ENCODE measurements around the gene LRMDA.
A peak's percentile ranks its signal among the peaks of the same experiment; 100 is the strongest.

Gene LRMDA

DNA sequence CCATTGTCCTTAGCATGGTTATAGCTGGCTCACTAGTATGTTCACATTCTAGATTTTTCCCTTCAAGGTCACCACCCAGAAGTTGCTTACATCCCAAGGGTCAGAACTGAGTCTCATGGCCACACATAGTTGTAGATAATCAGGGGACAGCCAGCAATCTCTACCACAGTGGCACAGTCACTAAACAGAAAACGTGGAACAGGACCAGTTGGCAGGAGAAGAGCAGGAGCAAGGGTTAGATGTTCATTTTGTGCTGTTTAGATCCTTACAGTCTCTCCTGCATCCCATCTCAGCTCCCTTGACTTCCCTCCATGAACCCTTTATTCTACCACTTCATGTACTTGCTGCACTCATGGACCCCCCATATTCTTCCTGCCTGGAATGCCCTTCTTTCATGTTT, 73.9 kb downstream of the LRMDA start:
- no peak overlapping the region for H3K4me3 ChIP-seq (ENCODE audit: low read depth, low read length)
- in situ Hi-C loops (cut with HindIII; ENCODE audit: low sequenced_read_pairs) = no loop called here
- no peak for DNase-seq (ENCODE audit: low read depth, low spot score)
- TF ChIP-seq, protein P1, sequence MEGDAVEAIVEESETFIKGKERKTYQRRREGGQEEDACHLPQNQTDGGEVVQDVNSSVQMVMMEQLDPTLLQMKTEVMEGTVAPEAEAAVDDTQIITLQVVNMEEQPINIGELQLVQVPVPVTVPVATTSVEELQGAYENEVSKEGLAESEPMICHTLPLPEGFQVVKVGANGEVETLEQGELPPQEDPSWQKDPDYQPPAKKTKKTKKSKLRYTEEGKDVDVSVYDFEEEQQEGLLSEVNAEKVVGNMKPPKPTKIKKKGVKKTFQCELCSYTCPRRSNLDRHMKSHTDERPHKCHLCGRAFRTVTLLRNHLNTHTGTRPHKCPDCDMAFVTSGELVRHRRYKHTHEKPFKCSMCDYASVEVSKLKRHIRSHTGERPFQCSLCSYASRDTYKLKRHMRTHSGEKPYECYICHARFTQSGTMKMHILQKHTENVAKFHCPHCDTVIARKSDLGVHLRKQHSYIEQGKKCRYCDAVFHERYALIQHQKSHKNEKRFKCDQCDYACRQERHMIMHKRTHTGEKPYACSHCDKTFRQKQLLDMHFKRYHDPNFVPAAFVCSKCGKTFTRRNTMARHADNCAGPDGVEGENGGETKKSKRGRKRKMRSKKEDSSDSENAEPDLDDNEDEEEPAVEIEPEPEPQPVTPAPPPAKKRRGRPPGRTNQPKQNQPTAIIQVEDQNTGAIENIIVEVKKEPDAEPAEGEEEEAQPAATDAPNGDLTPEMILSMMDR (IDR thresholded peaks at IDR 0.05; ENCODE audit: low read depth, low read length) = no peak

DNA sequence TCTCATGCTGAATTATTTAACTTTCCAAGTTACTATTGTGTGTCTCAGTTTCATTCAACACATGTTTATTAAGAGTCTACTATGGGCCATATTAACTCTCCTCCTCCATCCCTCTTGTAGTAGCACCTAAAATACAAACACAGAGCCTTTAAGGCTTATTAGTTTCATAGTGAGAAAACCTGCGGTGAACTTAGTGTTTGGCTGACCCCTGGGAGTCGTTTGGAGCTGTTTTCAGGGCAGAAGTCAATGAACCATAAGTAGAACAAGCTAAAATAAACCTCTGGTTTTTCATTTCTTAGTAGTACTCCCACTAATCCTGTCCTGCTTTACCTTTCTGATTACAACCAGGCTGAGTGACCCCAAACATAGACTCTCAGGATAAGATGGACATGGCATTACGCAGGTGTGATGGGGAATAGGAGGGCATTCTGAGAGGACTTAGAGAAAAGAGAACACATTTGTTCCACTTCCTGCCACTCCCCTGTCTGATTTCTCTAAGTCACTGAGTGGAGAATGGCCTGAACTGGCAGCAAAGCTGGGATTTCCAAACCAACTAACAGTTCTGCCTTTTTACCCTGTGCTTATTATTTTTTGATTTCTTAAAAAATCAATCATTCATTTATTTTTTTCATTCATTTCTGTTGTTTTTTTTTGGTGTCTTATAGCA, 74.5 kb downstream of the LRMDA start:
- TF ChIP-seq, protein P1 (IDR thresholded peaks at IDR 0.05; ENCODE audit: low read depth, low read length) = no peak
- no peak for DNase-seq (ENCODE audit: low read depth, low spot score)
- in situ Hi-C loops (cut with HindIII; ENCODE audit: low sequenced_read_pairs) = no loop called here
- no peak overlapping the region for H3K4me3 ChIP-seq (ENCODE audit: low read depth, low read length)

DNA sequence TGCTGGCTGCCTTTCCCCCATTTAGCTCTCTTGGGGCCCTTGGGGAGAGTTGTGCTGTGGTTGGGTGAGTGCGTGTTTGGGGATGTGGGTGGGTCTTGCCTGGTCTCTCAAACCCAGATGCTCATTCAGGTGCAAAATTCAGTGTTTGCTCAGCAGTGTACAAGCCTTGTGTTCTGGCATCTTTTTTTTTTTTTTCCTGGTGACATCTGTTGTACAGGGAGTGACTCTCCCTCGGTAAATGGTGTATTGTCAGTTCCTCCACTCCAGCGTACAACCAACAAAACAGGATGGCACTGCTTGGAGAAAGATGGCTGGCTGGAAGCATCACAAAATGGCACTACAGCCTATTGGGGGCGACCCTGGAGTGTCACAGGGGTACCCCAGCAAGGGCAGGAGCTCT, 75.5 kb downstream of the LRMDA start:
- DNase-seq (ENCODE audit: low read depth, low spot score) = no peak
- TF ChIP-seq, protein P1 (IDR thresholded peaks at IDR 0.05; ENCODE audit: low read depth, low read length) = no peak
- no peak overlapping the region for H3K4me3 ChIP-seq (ENCODE audit: low read depth, low read length)
- in situ Hi-C loops (cut with HindIII; ENCODE audit: low sequenced_read_pairs) = no loop called here

DNA sequence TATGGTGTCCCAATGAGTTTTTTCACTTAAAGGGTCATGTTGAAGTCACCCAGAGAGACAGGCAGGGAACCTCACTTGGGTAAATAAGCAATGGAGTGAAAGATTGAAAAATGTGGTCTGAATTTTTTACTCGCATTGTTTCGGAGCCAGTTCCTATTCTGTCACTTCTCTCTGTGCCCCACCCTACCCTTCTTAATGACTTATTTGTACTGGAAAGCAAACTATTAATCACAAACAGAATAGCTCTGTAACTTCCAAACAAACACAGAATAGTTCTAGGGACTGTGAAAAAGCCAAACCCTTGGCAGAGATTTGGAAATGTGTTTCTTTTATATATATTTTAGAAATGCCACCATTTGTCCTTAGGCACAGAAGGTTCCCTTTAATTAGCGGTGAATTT, 76.0 kb downstream of the LRMDA start:
- TF ChIP-seq, protein P1 (IDR thresholded peaks at IDR 0.05; ENCODE audit: low read depth, low read length) = no peak
- H3K4me3 ChIP-seq (ENCODE audit: low read depth, low read length) = no peak overlapping the region
- in situ Hi-C loops (cut with HindIII; ENCODE audit: low sequenced_read_pairs) = no loop called here
- DNase-seq (ENCODE audit: low read depth, low spot score) = no peak

DNA sequence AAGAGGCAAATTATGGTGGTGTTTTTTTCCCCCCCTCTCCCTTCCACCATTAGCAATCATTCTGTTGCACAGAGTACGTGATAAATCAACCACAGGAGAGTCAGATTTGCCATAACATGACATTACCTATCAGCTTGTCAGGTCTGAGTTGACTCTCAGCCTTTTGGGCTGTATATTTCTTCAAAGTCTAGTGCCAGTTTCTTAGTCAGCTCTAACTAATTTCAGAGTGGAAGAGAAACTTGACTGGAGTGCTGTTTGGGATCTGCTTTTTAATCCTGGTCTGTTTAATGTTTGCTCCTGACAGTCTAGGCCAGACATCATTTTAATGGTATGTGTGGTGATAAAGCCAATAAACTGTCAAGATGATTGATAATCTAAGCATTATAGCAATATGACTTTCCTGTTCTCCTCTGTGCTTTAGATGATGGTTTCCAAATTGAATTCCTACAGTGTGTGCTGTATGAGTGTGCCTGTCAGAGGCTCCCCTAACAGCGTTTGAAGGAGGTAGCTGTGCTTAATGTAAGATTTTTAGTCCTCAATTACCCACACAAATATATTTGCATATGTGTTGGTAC, 76.9 kb downstream of the LRMDA start:
- in situ Hi-C loops (cut with HindIII; ENCODE audit: low sequenced_read_pairs) = no loop called here
- peak; percentile 81 for DNase-seq (ENCODE audit: low read depth, low spot score)
- H3K4me3 ChIP-seq (ENCODE audit: low read depth, low read length) = no peak overlapping the region
- TF ChIP-seq, protein P1 (IDR thresholded peaks at IDR 0.05; ENCODE audit: low read depth, low read length) = no peak

DNA sequence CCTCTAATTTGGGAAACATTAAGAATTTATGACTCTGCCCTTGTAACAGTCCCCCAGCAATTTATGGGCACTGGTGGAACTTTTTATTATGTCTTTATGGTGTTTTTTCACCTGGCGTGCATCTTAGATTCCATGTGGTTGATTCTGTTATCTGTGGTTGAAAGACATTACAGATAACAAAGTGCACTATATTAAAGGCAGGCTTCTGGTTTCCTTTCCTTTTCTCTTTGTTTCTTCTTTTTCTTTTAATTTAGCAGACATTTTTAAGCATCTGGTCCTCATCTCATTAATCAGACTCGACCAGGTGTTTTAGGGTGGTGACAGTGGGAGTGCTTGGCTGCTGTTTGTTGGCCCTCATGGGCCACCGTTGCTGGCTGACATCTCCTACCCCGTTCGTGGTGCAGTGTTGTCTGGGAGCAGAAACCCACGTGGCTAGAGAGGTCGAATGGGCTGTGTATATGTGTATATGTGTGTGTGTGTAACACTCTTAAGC, 77.4 kb downstream of the LRMDA start:
- in situ Hi-C loops (cut with HindIII; ENCODE audit: low sequenced_read_pairs) = no loop called here
- H3K4me3 ChIP-seq (ENCODE audit: low read depth, low read length) = no peak overlapping the region
- peak; percentile 53 for DNase-seq (ENCODE audit: low read depth, low spot score)
- TF ChIP-seq, protein P1 (IDR thresholded peaks at IDR 0.05; ENCODE audit: low read depth, low read length) = no peak

Data from astrocyte of the spinal cord (primary cell).